HL-60 (cell line): ENCODE results near the gene KPRP.

Experiments
- GABPA ChIP-seq: IDR thresholded peaks from 2 replicates; pipeline ENCODE4 v1.6.1; 2012; ENCODE audit warnings: low read depth
- TF ChIP-seq, protein P1 (sequence below): IDR thresholded peaks from one replicate; pipeline ENCODE4 v1.5.1; 2011; ENCODE audit warnings: low read length, control low read depth, inconsistent platforms; ENCODE audit not compliant: insufficient read depth

DNA sequence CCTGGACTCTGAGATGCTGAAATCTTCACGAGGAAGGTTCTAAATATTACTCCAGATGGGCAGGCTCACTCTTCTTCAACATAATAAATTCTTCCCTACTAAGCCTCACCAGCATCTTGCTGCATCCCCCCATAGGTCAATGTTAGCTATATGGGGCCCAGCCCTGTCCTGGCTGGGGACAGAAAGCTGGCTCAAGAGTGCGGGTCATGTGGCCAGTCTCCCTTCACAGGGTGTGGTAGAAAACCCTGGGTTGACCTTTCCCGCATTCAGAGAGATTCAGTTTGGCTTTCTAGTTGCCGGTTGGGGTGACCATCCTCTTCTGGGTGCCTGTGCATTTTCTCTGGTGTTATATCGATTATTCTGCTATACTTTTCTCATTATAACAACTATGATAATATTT, 19.8 kb upstream of the KPRP start:
- TF ChIP-seq GABPA, result no peak
- TF ChIP-seq, protein P1, sequence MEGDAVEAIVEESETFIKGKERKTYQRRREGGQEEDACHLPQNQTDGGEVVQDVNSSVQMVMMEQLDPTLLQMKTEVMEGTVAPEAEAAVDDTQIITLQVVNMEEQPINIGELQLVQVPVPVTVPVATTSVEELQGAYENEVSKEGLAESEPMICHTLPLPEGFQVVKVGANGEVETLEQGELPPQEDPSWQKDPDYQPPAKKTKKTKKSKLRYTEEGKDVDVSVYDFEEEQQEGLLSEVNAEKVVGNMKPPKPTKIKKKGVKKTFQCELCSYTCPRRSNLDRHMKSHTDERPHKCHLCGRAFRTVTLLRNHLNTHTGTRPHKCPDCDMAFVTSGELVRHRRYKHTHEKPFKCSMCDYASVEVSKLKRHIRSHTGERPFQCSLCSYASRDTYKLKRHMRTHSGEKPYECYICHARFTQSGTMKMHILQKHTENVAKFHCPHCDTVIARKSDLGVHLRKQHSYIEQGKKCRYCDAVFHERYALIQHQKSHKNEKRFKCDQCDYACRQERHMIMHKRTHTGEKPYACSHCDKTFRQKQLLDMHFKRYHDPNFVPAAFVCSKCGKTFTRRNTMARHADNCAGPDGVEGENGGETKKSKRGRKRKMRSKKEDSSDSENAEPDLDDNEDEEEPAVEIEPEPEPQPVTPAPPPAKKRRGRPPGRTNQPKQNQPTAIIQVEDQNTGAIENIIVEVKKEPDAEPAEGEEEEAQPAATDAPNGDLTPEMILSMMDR, result no peak
